Measurements from ENCODE around the gene EFCAB6.

- TF ChIP-seq TEAD2 (CRISPR knock-in tag; IDR thresholded peaks at IDR 0.05) (no peak), KLF16 (CRISPR knock-in tag; IDR thresholded peaks at IDR 0.05) (no peak), POLR2AphosphoS5 (IDR thresholded peaks at IDR 0.05; ENCODE audit: low read depth, low read length) (no peak), EP300 (IDR thresholded peaks at IDR 0.05; ENCODE audit: low read depth in 2 of 2, low read length in 2 of 2) (no peak), EP300 (CRISPR knock-in tag; IDR thresholded peaks at IDR 0.05; ENCODE audit: borderline replicate concordance) (no peak), RFX5 (IDR thresholded peaks at IDR 0.05; ENCODE audit: low read depth, low read length) (no peak), POLR2AphosphoS2 (IDR thresholded peaks at IDR 0.05; ENCODE audit: low read depth, low read length) (no peak), REST (IDR thresholded peaks at IDR 0.05; ENCODE audit: borderline replicate concordance in 1 of 2, low read depth in 1 of 2, low read length in 2 of 2) (no peak), EZH2 (conservative IDR thresholded peaks at IDR 0.05; ENCODE audit: low read depth, low read length) (no peak), ZNF224 (CRISPR knock-in tag; IDR thresholded peaks at IDR 0.05) (no peak)
- TF ChIP-seq, protein P1, sequence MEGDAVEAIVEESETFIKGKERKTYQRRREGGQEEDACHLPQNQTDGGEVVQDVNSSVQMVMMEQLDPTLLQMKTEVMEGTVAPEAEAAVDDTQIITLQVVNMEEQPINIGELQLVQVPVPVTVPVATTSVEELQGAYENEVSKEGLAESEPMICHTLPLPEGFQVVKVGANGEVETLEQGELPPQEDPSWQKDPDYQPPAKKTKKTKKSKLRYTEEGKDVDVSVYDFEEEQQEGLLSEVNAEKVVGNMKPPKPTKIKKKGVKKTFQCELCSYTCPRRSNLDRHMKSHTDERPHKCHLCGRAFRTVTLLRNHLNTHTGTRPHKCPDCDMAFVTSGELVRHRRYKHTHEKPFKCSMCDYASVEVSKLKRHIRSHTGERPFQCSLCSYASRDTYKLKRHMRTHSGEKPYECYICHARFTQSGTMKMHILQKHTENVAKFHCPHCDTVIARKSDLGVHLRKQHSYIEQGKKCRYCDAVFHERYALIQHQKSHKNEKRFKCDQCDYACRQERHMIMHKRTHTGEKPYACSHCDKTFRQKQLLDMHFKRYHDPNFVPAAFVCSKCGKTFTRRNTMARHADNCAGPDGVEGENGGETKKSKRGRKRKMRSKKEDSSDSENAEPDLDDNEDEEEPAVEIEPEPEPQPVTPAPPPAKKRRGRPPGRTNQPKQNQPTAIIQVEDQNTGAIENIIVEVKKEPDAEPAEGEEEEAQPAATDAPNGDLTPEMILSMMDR (CRISPR knock-in tag; IDR thresholded peaks at IDR 0.05) = no peak
- TF ChIP-seq, protein P2, sequence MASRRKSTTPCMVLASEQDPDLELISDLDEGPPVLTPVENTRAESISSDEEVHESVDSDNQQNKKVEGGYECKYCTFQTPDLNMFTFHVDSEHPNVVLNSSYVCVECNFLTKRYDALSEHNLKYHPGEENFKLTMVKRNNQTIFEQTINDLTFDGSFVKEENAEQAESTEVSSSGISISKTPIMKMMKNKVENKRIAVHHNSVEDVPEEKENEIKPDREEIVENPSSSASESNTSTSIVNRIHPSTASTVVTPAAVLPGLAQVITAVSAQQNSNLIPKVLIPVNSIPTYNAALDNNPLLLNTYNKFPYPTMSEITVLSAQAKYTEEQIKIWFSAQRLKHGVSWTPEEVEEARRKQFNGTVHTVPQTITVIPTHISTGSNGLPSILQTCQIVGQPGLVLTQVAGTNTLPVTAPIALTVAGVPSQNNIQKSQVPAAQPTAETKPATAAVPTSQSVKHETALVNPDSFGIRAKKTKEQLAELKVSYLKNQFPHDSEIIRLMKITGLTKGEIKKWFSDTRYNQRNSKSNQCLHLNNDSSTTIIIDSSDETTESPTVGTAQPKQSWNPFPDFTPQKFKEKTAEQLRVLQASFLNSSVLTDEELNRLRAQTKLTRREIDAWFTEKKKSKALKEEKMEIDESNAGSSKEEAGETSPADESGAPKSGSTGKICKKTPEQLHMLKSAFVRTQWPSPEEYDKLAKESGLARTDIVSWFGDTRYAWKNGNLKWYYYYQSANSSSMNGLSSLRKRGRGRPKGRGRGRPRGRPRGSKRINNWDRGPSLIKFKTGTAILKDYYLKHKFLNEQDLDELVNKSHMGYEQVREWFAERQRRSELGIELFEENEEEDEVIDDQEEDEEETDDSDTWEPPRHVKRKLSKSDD (CRISPR knock-in tag; IDR thresholded peaks at IDR 0.05; ENCODE audit: low read depth) = no peak
These were observed 228.6 kb downstream of the EFCAB6 start for GRCh38 chr22:43583501-43583900.

Data from HepG2 (cell line).